Upper lobe of left lung (tissue), 4 donors: ENCODE data around the gene CRTC3.

Experiments used
- POLR2A ChIP-seq, 4 donors: fragments of 450-650 bp; IDR thresholded peaks; one replicate each; pipeline ENCODE4 v1.5.1; 2016 to 2017; ENCODE audit warnings: antibody characterized with exemption in 4 of 4, mild to moderate bottlenecking in 2 of 4
- POLR2AphosphoS5 ChIP-seq, 2 donors: sonication (generic); formaldehyde crosslinking; IDR thresholded peaks; one replicate each; pipeline ENCODE4 v1.5.1; 2017; ENCODE audit warnings: antibody characterized with exemption in 2 of 2
- TF ChIP-seq, protein P1 (sequence below), 6 experiments: fragments of 450-650 bp in 4 of 6; fragments of 200-600 bp in 2 of 6; sonication (generic) in 2 of 6; IDR thresholded peaks; one replicate each; pipeline ENCODE4 v1.5.1; 2016 to 2019; ENCODE audit warnings: antibody characterized with exemption in 6 of 6

DNA sequence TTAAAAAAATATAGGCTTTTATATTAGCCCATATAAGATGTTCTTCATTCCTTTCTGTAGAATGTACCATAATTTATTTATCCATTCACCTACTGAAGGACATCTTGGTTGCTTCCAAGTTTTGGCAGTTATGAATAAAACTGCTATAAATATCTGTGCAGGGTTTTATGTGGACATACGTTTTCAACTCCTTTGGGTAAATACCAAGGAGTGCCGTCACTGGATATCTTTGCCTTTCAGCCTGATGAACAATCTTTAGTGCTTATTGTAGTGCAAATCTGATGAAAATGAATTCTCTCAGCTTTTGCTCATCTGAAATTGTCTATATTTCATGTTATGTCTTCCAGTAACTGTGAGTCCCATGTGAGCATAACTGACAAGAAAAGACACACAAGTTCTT is 160.9 kb downstream of the CRTC3 start:
- TF ChIP-seq POLR2AphosphoS5 (IDR thresholded peaks at IDR 0.05) (no peak), POLR2A (IDR thresholded peaks at IDR 0.05) (no peak)
- TF ChIP-seq, protein P1, sequence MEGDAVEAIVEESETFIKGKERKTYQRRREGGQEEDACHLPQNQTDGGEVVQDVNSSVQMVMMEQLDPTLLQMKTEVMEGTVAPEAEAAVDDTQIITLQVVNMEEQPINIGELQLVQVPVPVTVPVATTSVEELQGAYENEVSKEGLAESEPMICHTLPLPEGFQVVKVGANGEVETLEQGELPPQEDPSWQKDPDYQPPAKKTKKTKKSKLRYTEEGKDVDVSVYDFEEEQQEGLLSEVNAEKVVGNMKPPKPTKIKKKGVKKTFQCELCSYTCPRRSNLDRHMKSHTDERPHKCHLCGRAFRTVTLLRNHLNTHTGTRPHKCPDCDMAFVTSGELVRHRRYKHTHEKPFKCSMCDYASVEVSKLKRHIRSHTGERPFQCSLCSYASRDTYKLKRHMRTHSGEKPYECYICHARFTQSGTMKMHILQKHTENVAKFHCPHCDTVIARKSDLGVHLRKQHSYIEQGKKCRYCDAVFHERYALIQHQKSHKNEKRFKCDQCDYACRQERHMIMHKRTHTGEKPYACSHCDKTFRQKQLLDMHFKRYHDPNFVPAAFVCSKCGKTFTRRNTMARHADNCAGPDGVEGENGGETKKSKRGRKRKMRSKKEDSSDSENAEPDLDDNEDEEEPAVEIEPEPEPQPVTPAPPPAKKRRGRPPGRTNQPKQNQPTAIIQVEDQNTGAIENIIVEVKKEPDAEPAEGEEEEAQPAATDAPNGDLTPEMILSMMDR (IDR thresholded peaks at IDR 0.05): no peak
